Choroid plexus epithelial cell (primary cell): ENCODE measurements around the gene PODXL2.

Experiments used
- DNase-seq: peaks from one replicate; pipeline ENCODE4 v3.0.0-alpha.2; 2010; ENCODE audit warnings: low read depth
- H3K4me3 ChIP-seq: 2 replicates; pipeline ENCODE4 v1.5.1; 2011; ENCODE audit warnings: low read depth, mild to moderate bottlenecking, control low read depth, low read length, moderate library complexity
- CTCF ChIP-seq: conservative IDR thresholded peaks from 2 replicates; pipeline ENCODE4 v1.5.1; 2011; ENCODE audit warnings: low read depth, mild to moderate bottlenecking, control low read depth, inconsistent platforms, low read length, moderate library complexity

The PODXL2 gene

GRCh38 chr3:127660621-127661251, 31.8 kb downstream of the PODXL2 start:
- DNase-seq, result no peak
- TF ChIP-seq CTCF, result no peak
- no peak overlapping the region for H3K4me3 ChIP-seq

GRCh38 chr3:127661600-127661999, 32.6 kb downstream of the PODXL2 start:
- no peak overlapping the region for H3K4me3 ChIP-seq
- DNase-seq, result no peak
- TF ChIP-seq CTCF, result no peak

- TF ChIP-seq CTCF, result no peak
- no peak overlapping the region for H3K4me3 ChIP-seq
- DNase-seq, result no peak
Observed at GRCh38 chr3:127662001-127662469, 33.0 kb downstream of the PODXL2 start.

- DNase-seq, result no peak
- no peak overlapping the region for H3K4me3 ChIP-seq
- TF ChIP-seq CTCF, result no peak
Observed at GRCh38 chr3:127663151-127663550, 34.2 kb downstream of the PODXL2 start.

- H3K4me3 ChIP-seq, result no peak overlapping the region
- TF ChIP-seq CTCF, result no peak
- DNase-seq, result no peak
Observed at GRCh38 chr3:127665165-127665564, 36.2 kb downstream of the PODXL2 start.

GRCh38 chr3:127665586-127665985, 36.6 kb downstream of the PODXL2 start:
- no peak for TF ChIP-seq CTCF
- no peak for DNase-seq
- no peak overlapping the region for H3K4me3 ChIP-seq

- H3K4me3 ChIP-seq, result no peak overlapping the region
- DNase-seq, result no peak
- no peak for TF ChIP-seq CTCF
Observed at GRCh38 chr3:127666676-127667075, 37.7 kb downstream of the PODXL2 start.
